Activated naive CD8-positive, alpha-beta T cell treated with anti-CD3 and anti-CD28 coated beads, Interleukin-2, amount 50 U/mL, for 16 hours (primary cell): ENCODE data around the gene CABYR.

Experiments used
- DNase-seq: peaks from one replicate; pipeline ENCODE4 v3.0.0-alpha.2; 2020; ENCODE audit warnings: low read depth, low spot score

Gene CABYR

GRCh38 chr18:24138789-24139616 lies at the start of gene CABYR:
Gene CABYR (plus strand): TSS chr18:24139062. CDS start chr18:24143115, 4,053 bp downstream.
- DNase-seq: peak; percentile 51

GRCh38 chr18:24089076-24089475 lies 49.8 kb upstream of the CABYR start:
- DNase-seq: no peak

- DNase-seq: no peak
Observed at GRCh38 chr18:24089515-24090337, 49.1 kb upstream of the CABYR start.

GRCh38 chr18:24090876-24091275 lies 48.0 kb upstream of the CABYR start:
- DNase-seq: no peak

GRCh38 chr18:24094561-24094960 lies 44.3 kb upstream of the CABYR start:
- DNase-seq: no peak

- DNase-seq: no peak
Observed at GRCh38 chr18:24095976-24096375, 42.9 kb upstream of the CABYR start.

GRCh38 chr18:24103320-24104021 lies 35.4 kb upstream of the CABYR start:
- DNase-seq: no peak

GRCh38 chr18:24104486-24104885 lies 34.4 kb upstream of the CABYR start:
- no peak for DNase-seq

- no peak for DNase-seq
Observed at GRCh38 chr18:24108641-24109040, 30.2 kb upstream of the CABYR start.

- DNase-seq: no peak
Observed at GRCh38 chr18:24111936-24112335, 26.9 kb upstream of the CABYR start.

- no peak for DNase-seq
Observed at GRCh38 chr18:24112464-24112863, 26.4 kb upstream of the CABYR start.

- DNase-seq: no peak
Observed at GRCh38 chr18:24112874-24113615, 25.8 kb upstream of the CABYR start.

GRCh38 chr18:24114924-24115549 lies 23.8 kb upstream of the CABYR start:
- DNase-seq: no peak

- no peak for DNase-seq
Observed at GRCh38 chr18:24115628-24116027, 23.2 kb upstream of the CABYR start.

GRCh38 chr18:24118750-24119577 lies 19.9 kb upstream of the CABYR start:
- peak; percentile 51 for DNase-seq

- DNase-seq: no peak
Observed at GRCh38 chr18:24120676-24121075, 18.2 kb upstream of the CABYR start.

GRCh38 chr18:24121625-24122024 lies 17.2 kb upstream of the CABYR start:
- DNase-seq: no peak

GRCh38 chr18:24126155-24126961 lies 12.5 kb upstream of the CABYR start:
- no peak for DNase-seq

GRCh38 chr18:24127735-24128134 lies 11.1 kb upstream of the CABYR start:
- no peak for DNase-seq
